Left forelimb (tissue), 1 donor: ENCODE measurements around the gene IL16.
"Not testable (repeated sequence)": the region's sequence is repeated elsewhere in the genome, so short reads cannot be mapped to it uniquely, and the experiment has no call there.

ENCODE experiments used
- DNase-seq: peaks from one replicate; pipeline ENCODE4 v3.0.0-alpha.2; 2018; ENCODE audit warnings: low spot score

IL16 gene

GRCh38 chr15:81196576-81197254, at the start of gene IL16:
IL16 (plus strand) TSS chr15:81196879; CDS start chr15:81225400, 28,521 bp downstream.
- no peak for DNase-seq

- DNase-seq = no peak
Measured at GRCh38 chr15:81151389-81151788, 45.3 kb upstream of the IL16 start.

GRCh38 chr15:81152339-81152738, 44.3 kb upstream of the IL16 start:
- DNase-seq = no peak

- no peak for DNase-seq
Measured at GRCh38 chr15:81152799-81153198, 43.9 kb upstream of the IL16 start.

- no peak for DNase-seq
Measured at GRCh38 chr15:81155375-81156218, 41.1 kb upstream of the IL16 start.

- no peak for DNase-seq
Measured at GRCh38 chr15:81156324-81156723, 40.4 kb upstream of the IL16 start.

- DNase-seq = no peak
Measured at GRCh38 chr15:81157195-81157938, 39.3 kb upstream of the IL16 start.

- no peak for DNase-seq
Measured at GRCh38 chr15:81157939-81158223, 38.8 kb upstream of the IL16 start.

GRCh38 chr15:81158561-81158960, 38.1 kb upstream of the IL16 start:
- not testable (repeated sequence) for DNase-seq

GRCh38 chr15:81160312-81161159, 36.1 kb upstream of the IL16 start:
- peak; percentile 85 for DNase-seq

GRCh38 chr15:81161160-81161673, 35.5 kb upstream of the IL16 start:
- no peak for DNase-seq

- no peak for DNase-seq
Measured at GRCh38 chr15:81161851-81162250, 34.8 kb upstream of the IL16 start.

GRCh38 chr15:81163961-81164800, 32.5 kb upstream of the IL16 start:
- DNase-seq = no peak

GRCh38 chr15:81165535-81165934, 31.1 kb upstream of the IL16 start:
- no peak for DNase-seq

GRCh38 chr15:81166636-81167305, 29.9 kb upstream of the IL16 start:
- DNase-seq = no peak

GRCh38 chr15:81168131-81168526, 28.6 kb upstream of the IL16 start:
- DNase-seq = no peak

- no peak for DNase-seq
Measured at GRCh38 chr15:81168644-81169043, 28.0 kb upstream of the IL16 start.

- DNase-seq = no peak
Measured at GRCh38 chr15:81170511-81170910, 26.2 kb upstream of the IL16 start.

GRCh38 chr15:81171286-81171685, 25.4 kb upstream of the IL16 start:
- no peak for DNase-seq

GRCh38 chr15:81174125-81174791, 22.4 kb upstream of the IL16 start:
- no peak for DNase-seq
